H1 (cell line): Measurements from ENCODE around the gene ERVFRD-1. TPM values are rescaled to one million over a fixed set of nuclear protein-coding genes. Genes with fewer than 3 reads are reported as not detected.

Experiments
- ASH2L ChIP-seq: fragments of 200-600, 300-600 bp; sonication (generic); IDR thresholded peaks from one replicate; pipeline ENCODE4 v1.7.1; 2017; ENCODE audit warnings: low read length
- EGR1 ChIP-seq: IDR thresholded peaks from 2 replicates; pipeline ENCODE4 v1.6.1; 2011; ENCODE audit warnings: low read depth, low read length, borderline replicate concordance
- GTF2F1 ChIP-seq: IDR thresholded peaks from 2 replicates; pipeline ENCODE4 v1.6.1; 2012; ENCODE audit warnings: low read depth, low read length, improper control_type of control experiment, borderline replicate concordance
- KDM1A ChIP-seq: fragments of 200-600, 300-600 bp; sonication (generic); IDR thresholded peaks from 2 replicates; pipeline ENCODE4 v1.7.1; 2016; ENCODE audit warnings: mild to moderate bottlenecking, low read length, borderline replicate concordance
- POU5F1 ChIP-seq: IDR thresholded peaks from 2 replicates; pipeline ENCODE4 v1.6.1; 2011; ENCODE audit warnings: low read depth, mild to moderate bottlenecking, low read length, moderate library complexity
- SRF ChIP-seq: IDR thresholded peaks from 2 replicates; pipeline ENCODE4 v1.6.1; 2011; ENCODE audit warnings: mild to moderate bottlenecking, low read depth, low read length, moderate library complexity
- TAF1 ChIP-seq: IDR thresholded peaks from 2 replicates; pipeline ENCODE4 v1.6.1; 2011; ENCODE audit warnings: mild to moderate bottlenecking, low read depth, low read length
- TAF7 ChIP-seq: optimal IDR thresholded peaks from 2 replicates; pipeline ENCODE3; 2011; ENCODE audit warnings: low read depth, mild to moderate bottlenecking, inconsistent platforms, low read length, moderate library complexity, borderline replicate concordance
- polyA plus RNA-seq, 7 experiments: library from polyadenylated mRNA; depleted of rRNA in 3 of 7; stranded (reverse) in 5 of 7; unstranded in 2 of 7; fragments of >200 nt in 5 of 7; fragments of 200-250 nt in 2 of 7; gene quantifications; 1 replicate in 5 of 7; 2 replicates in 1 of 7; 4 replicates in 1 of 7; pipeline versions ENCODE4 v1.2.1 to v1.2.3, GENCODE V29; 2011 to 2013; ENCODE audit warnings: missing spikeins in 2 of 7, mixed read lengths in 2 of 7
- total RNA-seq: library from RNA; stranded (reverse); fragmentation: NEBNext Ultra II Directional; extraction: Animal tissue kit (Norgen Biotek cat#: 25700); gene quantifications from 2 replicates; pipeline ENCODE4 v1.2.1, GENCODE V29; 2021

The ERVFRD-1 gene
- total and polyA plus RNA-seq, 2 of the 8 experiments (the other 6 are each of a cell fraction or from before 2014, with no cell fraction given) = not detected

- TF ChIP-seq SRF (no peak), ASH2L (no peak), TAF1 (no peak), EGR1 (no peak), POU5F1 (no peak), GTF2F1 (no peak), TAF7 (no peak), KDM1A (no peak)
Measured at GRCh38 chr6:11066505-11067347, 44.8 kb downstream of the ERVFRD-1 start (continued).
